HG03025 (cell line): ENCODE measurements around the gene EHBP1L1.
"Not testable (repeated sequence)": the region's sequence is repeated elsewhere in the genome, so short reads cannot be mapped to it uniquely, and the experiment has no call there.

ENCODE experiments used
- ATAC-seq: cut with Tn5 transposase; IDR thresholded peaks from one replicate; pipeline ENCODE4 v1.9.1; 2021; ENCODE audit warnings: mild to moderate bottlenecking, moderate library complexity; ENCODE audit not compliant: unreplicated experiment, low FRiP score

Gene EHBP1L1

GRCh38 chr11:65627202-65627601 lies 51.3 kb downstream of the EHBP1L1 start:
- ATAC-seq = no peak

- ATAC-seq = no peak
Measured at GRCh38 chr11:65629579-65629978, 53.7 kb downstream of the EHBP1L1 start.

- ATAC-seq = no peak
Measured at GRCh38 chr11:65630215-65630614, 54.4 kb downstream of the EHBP1L1 start.

- no peak for ATAC-seq
Measured at GRCh38 chr11:65633390-65634108, 57.7 kb downstream of the EHBP1L1 start.

GRCh38 chr11:65634109-65634436 lies 58.2 kb downstream of the EHBP1L1 start:
- no peak for ATAC-seq

GRCh38 chr11:65634440-65634839 lies 58.6 kb downstream of the EHBP1L1 start:
- ATAC-seq = no peak

DNA sequence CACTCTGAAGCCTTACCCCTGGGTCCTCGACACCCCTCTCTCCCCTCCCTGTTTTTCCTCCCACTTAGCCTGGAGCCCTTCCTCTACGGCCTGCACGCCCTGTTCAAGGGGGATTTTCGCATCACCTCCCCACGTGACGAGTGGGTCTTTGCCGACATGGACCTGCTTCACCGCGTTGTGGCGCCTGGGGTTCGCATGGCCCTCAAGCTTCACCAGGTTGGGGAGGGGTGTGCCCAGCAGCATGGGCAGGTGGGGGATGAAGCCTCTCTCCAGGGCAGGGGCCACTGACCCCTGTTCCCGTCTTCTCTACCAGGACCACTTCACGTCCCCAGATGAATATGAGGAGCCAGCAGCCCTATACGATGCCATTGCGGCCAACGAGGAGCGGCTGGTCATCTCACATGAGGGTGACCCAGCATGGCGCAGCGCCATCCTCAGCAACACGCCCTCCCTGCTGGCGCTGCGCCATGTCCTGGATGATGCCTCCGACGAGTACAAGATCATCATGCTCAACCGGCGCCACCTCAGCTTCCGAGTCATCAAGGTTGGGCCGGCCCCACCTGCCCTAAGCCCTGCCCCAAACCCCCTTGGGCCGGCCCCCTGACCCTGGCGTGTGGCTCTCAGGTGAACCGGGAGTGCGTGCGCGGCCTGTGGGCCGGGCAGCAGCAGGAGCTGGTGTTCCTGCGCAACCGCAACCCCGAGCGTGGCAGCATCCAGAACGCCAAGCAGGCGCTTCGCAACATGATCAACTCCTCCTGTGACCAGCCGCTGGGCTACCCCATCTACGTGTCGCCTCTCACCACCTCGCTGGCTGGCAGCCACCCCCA lies 59.3 kb downstream of the EHBP1L1 start:
- ATAC-seq = no peak

DNA sequence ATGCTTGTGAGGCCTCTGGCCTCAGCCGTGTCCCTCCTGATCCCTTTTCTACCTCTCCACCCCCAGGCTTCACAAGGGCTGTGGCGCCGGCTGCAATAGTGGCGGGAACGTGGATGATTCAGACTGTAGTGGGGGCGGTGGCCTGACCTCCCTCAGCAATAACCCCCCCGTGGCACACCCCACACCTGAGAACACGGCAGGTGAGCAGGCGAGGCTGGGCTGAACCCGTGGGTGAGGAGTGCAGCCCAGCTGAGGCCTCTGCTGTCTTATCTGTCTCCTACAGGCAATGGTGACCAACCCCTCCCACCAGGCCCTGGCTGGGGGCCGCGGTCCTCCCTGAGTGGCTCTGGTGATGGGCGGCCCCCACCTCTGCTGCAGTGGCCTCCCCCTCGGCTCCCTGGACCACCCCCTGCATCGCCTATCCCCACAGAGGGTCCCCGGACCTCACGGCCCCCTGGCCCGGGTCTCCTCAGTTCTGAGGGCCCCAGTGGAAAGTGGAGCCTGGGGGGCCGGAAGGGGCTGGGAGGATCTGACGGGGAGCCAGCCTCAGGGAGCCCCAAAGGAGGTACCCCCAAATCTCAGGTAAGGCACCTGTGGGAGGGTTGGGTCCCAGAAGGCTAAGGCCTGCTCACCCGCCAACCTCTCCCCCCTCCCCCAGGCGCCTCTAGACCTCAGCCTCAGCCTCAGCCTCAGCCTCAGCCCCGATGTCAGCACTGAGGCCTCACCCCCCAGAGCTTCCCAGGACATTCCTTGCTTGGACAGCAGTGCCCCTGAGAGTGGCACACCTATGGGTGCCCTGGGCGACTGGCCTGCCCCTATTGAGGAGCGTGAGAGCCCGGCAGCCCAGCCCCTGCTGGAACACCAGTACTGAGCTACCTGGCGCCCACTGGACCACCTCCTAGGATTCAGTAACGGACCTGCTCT lies 60.5 kb downstream of the EHBP1L1 start:
- ATAC-seq = no peak

GRCh38 chr11:65637032-65637557 lies 61.2 kb downstream of the EHBP1L1 start:
- ATAC-seq = no peak

GRCh38 chr11:65637794-65638419 lies 62.1 kb downstream of the EHBP1L1 start, which contains the start of gene SIPA1:
Gene SIPA1 (plus strand): TSS chr11:65638101. CDS start chr11:65640922, 2,821 bp downstream.
- peak; percentile 38 for ATAC-seq

- not testable (repeated sequence) for ATAC-seq
Measured at GRCh38 chr11:65639228-65639597, 63.4 kb downstream of the EHBP1L1 start.

DNA sequence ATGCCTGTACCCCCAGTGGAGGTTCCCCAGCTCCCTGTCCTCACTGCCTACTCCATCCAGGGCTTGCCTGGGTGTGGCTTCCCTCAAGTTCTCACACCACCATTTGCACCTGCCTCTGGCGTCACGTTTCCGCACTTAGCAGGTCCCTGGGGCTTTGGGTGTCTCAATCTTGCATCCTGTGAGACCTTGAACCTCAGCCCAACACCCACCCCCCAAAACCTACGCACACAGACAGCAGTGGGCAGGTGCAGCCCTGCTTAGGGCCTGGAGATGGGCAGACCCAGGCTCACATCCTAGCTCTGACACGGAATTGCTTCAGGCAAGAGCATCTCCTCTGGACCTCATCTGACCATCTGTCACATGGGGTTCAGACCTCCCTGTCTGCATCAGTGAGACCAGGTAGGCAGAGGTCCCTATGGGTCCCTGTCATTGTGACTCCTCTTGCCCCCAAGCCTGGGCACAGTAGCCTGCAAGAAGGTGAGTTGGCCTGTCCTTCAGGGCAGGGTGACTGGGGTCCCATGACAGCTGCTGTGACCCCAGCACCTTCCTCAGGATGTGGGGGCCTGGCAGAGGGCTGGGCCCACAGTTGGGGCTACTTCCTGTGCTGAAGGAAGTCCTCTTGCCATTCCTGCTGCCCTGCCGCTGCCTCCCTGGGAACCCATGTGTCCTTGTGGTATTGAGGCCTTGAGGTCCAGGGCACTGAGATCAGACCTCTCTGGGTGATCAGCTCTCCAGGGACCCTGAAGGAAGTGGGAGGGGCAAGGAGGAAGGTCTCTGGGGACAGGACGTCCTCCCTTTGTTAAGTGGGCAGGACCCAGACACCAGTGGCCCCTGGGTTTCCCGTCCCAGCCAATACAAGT lies 64.0 kb downstream of the EHBP1L1 start:
- ATAC-seq = no peak

DNA sequence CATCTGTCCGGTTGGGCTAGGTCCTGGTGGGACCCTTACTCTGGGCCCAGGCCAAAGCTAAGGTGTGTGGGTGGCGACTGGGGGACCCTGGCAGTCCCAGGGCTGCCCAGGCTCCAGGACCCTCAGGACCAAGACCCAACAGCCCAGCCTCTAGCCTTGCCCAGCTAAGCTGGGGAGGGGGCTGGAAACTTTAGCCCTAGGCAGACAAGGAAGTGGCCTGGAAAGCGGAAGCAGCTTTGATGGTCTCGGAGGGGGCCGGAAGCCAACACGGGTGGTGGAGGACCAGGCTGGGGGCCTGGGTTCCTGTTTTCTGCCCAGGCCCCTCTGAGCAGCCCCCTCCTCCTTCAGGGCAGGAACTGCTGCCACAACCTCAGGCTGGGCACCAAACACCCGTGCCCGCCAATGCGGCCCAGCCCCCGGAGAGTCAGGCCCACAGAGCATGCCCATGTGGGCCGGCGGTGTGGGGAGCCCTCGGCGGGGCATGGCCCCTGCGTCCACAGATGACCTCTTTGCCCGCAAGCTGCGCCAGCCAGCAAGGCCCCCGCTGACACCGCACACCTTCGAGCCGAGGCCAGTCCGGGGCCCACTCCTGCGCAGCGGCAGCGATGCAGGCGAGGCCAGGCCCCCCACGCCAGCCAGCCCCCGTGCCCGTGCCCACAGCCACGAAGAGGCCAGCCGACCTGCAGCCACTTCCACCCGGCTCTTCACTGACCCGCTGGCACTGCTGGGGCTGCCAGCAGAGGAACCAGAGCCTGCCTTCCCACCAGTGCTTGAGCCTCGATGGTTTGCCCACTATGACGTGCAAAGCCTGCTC lies 64.8 kb downstream of the EHBP1L1 start:
- no peak for ATAC-seq

- no peak for ATAC-seq
Measured at GRCh38 chr11:65641297-65642013, 65.6 kb downstream of the EHBP1L1 start.
